HG02852 (cell line): ENCODE measurements around the gene ECI2.
"Not testable (repeated sequence)": the region's sequence is repeated elsewhere in the genome, so short reads cannot be mapped to it uniquely, and the experiment has no call there.

Experiments
- ATAC-seq: cut with Tn5 transposase; IDR thresholded peaks from one replicate; pipeline ENCODE4 v1.9.1; 2021; ENCODE audit warnings: mild to moderate bottlenecking, moderate library complexity; ENCODE audit not compliant: unreplicated experiment

Gene ECI2

DNA sequence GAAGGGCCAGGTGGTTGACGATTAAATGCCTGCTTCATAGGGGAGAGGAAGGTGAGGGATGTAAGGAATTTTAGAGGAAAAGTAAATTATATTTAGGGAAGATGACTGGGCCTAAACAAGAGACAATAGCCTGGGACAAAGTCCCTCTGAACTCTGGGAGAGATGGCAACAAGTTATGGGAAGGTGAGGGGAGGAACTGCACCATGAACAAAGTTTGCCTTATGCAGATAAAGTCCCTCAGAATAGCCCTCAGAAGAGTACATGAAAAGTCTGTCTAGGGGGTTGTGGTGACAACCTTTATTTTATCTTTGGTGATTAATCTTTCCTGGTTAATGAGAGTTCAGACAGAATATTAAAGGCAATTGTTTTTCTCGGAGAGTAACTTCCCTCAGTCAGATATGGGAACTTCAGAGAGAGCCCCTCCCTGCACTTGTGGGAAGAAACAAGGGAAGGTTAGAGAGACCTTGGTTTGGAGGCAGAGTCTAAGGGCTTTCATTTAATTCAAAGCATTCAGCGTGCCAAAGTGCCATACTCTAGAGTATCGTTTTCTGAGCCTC lies 29.3 kb downstream of the ECI2 start:
- no peak for ATAC-seq

DNA sequence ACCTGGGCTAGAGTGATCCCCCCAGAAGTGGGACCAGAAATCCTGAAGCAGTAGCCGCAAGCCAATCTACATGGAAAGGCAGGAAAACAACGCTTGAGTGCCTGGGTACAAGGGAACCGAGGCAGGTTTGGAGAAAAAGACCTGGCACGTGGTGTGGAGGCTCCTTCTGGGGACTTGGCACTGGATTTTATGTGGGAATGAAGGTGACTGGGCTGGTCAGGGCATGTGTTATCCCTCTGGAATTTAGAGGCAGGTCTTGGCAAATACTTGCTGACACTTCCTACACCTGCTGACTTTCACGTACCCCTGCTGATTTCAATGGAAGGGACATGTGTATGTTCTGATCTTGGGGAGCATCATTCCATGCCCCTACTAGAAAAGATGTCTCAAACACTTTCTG lies 31.4 kb downstream of the ECI2 start:
- ATAC-seq, result no peak

DNA sequence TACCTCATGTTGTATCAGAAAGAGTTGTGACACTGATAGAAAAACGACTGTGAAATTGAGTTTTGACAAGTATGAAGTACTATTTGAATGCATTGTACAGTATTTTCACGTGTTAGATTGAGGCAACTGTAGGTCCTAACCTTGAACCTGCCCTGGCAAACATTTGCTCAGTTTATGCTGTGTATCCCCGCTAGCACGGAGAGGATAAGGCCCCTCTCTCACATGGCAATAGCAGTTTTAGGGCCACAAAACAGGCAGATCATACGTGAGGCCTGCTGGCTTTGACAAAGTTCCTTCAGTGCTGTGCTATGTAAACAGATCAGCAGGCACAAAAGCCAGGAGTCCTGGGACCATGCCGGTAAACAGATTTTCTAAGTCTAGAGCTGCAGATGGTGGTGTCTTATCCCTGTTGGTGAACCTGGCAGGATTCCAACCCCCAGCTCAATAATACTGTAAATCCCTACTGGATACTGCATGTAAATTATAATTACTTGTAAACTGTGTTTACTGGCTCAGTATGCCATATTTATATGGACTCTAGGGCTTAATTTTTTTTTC lies 32.6 kb downstream of the ECI2 start:
- no peak for ATAC-seq

DNA sequence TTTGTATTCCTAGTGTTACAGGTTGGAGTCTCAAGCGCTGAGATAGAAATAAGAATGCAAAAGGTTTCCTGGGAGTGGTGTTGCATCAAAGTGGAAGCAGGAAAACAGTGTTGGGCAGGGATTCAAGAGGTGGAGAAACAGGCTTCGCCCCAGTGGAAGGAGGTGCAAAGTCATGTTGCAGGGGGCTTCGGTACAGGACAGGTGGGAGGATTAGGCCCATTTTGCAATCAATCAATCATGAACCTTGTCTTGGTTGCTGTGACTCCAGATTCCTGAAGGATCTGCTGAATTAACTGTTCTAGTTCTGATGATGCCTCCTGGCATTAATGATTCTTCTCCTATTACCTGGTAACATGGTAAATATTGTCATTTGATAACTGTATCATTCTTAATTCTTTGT lies 34.1 kb downstream of the ECI2 start:
- no peak for ATAC-seq

DNA sequence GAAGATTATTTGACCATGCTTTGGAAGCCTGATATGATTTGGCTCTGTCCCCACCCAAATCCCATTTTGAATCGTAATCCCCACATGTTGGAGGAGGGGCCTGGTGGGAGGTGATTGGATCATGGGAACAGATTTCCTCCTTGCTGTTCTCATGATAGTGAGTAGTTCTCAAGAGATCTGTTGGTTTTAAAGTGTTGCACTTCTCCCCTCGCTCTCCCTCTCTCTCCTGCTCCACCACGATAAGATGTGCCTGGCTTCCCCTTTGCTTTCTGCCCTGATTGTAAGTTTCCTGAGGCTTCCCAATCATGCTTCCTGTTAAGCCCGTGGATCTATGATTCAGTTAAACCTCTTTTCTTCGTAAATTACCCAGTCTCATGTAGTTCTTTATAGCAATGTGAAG lies 34.7 kb downstream of the ECI2 start:
- ATAC-seq, result no peak

DNA sequence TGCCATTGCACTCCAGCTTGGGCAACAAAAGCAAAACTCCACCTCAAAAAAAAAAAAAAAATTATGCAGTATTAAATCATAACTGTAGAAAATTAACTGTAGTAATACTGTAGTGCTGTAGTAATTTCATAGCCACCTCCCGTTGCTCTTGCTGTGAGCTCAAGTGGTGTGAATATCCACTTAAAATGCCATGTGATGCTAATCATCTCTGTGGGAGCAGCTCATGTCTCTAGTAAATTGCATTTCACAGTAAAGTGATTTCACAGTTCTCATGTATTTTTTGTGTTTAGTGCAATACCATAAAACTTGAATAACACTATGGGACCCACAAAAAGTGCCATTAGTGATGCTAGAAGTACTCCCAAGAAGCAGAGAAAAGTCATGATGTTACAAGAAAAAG lies 42.1 kb downstream of the ECI2 start:
- ATAC-seq, result no peak

DNA sequence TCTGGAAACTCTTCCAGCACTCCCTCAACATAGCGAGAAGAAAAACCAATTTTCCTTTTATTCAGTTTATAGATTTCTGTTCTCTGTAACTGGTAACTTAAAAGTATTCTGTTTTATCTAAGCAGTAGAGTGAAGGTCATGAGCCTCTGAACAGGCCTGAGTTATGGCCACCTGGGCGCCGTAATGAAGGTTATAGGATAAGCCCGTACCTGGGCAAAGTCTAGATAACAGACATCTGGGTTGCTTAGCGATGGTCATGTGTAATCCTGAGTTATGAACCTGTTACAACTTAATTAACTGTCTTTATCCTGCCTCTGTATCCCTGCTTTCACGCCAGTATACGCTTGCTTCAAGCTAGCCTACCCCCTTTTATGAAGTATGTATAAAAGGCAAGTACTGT lies 43.4 kb downstream of the ECI2 start:
- ATAC-seq, result no peak

DNA sequence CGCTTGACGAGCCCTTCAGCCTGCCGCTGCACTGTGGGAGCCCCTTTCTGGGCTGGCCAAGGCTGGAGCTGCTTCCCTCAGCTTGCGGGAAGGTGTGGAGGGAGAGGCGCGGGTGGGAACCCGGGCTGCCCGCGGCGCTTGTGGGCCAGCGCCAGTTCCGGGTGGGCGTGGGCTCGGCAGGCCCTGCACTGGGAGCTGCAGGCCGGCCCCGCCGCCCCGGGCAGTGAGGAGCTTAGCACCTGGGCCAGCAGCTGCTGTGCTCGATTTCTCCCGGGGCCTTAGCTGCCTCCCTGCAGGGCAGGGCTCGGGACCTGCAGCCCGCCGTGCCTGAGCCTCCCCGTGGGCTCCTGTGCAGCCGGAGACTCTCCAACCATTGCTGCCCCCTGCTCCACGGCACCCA lies 45.3 kb downstream of the ECI2 start:
- ATAC-seq, result not testable (repeated sequence)

DNA sequence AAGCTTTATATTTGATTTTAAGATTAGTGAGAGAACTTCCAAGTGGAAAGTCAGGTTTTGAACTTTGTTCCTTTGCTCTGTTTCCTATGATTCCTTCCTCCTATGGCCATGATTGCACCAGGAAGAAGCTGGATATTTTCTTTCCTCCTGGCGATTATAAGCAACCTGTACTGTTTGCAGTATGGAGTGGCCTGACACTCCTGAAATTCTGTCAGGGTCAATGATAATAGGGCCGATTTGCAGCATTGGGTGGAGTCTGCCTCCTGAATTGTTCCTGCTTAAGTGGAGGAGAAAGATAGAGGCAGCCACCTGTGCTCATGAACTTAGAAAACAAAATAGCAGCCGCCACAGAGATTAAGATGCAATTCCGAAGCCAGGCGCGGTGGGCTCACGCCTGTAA lies 46.7 kb downstream of the ECI2 start:
- no peak for ATAC-seq

DNA sequence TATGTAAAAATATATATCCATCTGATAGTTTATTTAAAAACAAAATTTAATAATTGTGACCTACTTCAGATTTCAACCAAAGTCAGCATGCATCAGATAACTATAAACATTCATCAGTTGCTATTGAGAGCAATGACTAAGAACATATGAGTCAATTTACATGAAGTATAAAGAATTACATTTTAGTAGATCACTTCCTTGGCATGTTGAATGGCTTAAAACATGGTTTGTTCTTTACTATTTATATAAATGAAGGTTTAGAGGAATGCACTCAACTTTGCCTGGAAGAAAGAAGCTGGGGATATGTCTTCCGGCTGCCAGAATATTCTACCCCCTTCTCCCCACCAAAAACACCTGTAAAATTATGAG lies 50.1 kb downstream of the ECI2 start:
- ATAC-seq, result no peak

DNA sequence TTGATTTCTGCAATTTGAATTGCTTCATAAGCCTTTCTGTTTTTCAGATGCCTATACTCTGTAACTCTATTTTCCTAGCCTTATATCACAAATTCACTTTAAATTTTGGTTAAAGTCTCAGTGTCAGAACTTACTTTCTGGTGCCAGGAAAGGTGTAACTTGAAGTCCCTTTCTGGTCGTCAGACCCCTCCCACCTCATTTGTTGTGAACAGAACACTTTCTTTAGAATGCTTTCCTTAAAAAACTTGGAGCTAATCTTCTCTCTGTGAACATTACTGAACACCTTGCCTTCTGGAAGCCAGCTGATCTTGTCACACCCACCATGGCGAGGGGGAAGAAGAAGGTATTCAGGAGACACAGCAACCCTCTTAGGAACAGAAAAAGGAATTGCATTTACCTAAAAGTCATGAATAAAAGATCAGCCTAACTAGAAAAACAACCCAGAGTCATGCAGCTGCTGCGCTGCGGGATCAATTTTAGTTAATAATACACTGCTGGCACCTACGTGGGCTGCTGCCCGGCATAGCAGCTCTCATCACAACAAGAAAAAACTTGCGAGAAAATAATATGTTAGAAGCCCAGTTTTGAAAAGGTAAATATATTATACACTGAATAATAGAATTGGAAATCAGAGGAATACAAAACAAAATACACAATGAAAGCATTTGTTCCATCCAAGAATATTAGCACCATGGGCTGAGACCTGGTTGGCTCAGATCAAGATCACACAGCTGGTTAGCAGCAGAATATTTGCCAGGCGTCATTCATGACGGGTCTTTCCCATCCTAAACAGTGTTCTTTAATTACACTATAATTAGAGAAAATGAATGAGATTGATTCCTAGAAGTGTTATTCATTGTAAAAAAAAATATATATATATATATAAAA lies 50.7 kb downstream of the ECI2 start:
- no peak for ATAC-seq

DNA sequence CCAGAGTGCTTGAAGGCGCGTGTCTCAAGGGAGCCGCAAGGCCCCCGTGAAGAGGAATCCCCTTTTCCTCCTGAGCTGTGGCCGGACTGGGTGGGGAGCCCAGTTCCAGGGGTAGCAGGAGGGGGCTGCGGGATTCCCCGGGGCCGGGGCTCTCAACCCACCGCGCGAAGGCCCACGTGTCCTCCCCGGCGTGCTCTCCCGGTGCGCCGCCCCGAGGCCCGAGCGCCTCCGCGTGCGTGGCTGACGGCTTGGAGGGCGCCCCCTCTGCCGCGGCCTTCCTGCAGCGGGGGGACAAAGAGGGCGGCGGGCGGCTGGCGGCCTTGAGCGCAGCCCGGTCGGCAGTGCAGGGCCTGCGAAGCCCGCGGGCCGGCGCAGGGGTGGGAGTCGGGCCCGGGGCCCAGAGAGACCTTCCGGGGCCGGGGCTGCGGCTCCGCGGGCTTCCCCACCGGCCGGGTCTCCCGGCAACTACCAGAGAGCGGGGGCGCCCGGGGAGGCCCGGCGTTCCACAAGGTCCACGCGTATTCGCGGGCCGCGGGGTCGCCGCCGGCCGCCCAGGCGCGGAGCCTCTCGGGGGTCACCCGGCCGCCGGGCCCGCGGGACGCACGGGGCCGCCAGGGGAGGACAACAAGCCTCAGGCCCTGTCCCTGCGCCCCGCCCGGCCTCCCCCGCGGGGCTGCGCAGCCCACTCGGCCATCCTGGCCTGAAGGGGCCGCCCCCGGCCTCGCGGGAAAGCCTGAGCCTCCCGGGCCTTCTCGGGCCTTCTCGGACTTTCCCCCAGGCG lies 56.5 kb downstream of the ECI2 start, which contains the start of gene FAM217A:
FAM217A (minus strand) TSS at position 447 of the 781 bp plus-strand sequence. CDS start 1,723 bp downstream, outside the sequence.
- no peak for ATAC-seq

DNA sequence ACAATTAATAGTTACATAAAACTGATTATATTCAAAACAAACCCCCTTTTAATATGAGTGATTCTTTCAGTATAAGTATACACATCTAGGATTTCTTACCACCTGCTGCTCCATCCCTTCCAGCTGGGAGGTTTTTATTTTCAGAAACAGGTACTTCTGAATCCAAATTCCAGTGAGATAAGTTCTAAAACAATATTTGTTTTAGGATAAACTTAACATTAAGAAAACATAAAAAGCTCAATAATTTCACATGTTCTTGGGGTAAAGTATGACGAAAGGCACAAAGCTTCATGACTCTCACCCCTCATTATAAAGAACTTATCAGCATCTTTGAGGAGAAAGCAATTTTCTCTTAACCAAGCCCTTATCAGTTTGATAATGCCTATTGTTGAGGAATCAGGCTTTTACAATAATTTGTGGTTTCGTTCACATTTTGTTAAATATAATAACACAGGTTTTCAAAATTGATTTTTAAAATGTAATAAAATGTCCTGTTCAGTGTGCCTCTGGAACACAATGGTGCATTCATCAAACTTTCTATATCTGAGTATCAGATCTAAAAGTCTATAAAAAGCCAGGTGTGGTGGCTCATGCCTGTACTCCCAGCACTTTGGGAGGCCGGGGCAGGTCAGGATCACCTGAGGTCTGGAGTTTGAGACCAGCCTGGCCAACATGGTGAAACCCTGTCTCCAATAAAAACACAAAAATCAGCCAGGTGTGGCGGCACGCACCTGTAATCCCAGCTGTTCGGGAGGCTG lies 60.7 kb downstream of the ECI2 start:
- ATAC-seq, result no peak

DNA sequence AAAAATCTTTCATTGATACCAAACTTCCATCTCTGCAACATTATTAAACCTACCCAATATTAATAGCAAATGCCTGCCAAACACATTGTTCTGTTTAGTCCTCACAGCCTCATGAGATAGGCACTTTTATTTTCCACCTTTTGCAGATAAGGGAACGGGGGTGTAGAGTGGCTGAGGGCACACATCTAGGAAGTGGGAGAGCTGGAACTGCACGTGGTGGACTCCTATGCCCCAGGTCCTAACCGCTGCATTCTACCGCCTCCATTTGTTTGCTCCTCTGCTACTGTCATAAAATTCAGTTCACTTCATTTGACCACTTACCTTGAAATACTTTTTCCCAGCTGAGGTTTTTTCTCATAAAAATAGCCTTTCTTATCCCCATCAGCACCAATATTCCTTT lies 64.0 kb downstream of the ECI2 start:
- no peak for ATAC-seq

DNA sequence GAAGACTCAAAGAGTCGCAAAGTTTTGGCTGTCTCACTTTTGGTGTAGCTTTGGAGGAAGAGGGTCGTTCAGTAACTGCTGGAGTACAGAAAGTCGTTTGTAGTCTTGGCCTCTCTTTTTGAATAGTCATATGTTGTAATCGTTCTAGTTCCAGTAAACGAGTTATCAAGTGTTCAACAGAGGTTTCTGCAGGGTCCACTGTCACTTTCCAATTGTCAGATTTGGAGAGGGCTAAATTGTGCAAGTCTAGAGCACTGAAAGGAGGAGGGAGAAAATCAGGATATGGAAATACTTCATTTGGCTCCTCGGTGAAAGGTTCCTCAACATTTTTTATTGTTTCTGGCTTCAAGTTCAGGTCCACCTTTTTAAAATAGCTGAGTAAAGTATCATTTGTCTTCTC lies 66.2 kb downstream of the ECI2 start:
- no peak for ATAC-seq

DNA sequence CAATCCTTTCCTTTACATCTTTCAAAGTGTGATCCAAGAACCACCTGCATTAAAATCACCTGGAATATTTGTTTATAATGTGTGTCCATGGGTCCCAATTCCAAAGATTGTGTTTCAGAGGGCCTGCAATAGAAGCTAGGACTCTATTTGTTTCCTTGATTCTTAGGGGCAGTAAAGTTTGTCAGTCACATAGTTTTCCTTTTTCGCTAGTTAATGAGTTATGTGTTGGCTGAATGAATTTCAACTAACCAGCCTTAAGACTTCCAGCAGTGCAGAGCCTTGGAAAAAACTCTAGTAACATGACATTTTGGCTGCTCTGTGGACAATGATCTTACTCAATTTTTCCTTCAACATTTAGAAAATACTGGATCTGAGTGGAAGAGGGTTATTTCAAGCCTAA lies 67.7 kb downstream of the ECI2 start:
- no peak for ATAC-seq

DNA sequence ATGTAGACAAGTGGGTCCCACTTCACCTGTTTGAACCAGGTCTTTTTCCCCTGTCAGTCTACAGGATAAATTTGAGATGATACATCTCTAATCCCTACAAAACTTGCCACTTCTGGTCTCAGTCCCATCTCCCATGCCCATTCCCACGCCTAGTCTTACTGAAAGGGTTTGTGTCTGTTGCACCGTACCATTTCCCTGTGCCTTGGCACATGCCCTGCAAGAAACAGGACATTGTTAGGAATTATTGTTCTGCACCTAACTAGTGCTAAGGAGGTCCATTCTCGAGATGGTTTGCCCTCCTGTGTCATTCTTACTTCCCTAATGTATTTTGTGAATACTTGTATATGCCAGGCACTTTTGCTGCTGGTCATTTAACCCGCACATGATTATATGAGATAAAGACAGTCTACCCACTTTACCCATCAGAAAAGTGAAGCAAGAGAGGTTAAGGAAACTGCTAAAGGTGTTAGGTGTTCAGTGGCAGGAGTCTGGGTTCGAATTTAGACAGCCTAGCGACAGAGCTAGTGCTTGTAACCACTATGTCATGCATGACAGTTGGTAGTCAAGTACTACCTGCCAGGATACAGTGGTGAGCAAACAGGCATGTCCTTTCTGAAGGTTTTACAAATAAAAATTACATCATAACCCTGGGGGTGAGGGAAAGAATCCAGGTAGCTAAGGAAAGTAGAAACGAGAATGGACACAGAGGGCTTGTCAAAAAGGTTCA lies 69.2 kb downstream of the ECI2 start:
- ATAC-seq, result no peak
